Epidermal melanocyte (primary cell): ENCODE measurements around the gene GJB4.
"Not testable (repeated sequence)": the region's sequence is repeated elsewhere in the genome, so short reads cannot be mapped to it uniquely, and the experiment has no call there.

Source experiments
- DNase-seq: peaks from one replicate; pipeline ENCODE4 v3.0.0; 2011; ENCODE audit warnings: low spot score; ENCODE audit not compliant: insufficient read length

GJB4 gene

DNA sequence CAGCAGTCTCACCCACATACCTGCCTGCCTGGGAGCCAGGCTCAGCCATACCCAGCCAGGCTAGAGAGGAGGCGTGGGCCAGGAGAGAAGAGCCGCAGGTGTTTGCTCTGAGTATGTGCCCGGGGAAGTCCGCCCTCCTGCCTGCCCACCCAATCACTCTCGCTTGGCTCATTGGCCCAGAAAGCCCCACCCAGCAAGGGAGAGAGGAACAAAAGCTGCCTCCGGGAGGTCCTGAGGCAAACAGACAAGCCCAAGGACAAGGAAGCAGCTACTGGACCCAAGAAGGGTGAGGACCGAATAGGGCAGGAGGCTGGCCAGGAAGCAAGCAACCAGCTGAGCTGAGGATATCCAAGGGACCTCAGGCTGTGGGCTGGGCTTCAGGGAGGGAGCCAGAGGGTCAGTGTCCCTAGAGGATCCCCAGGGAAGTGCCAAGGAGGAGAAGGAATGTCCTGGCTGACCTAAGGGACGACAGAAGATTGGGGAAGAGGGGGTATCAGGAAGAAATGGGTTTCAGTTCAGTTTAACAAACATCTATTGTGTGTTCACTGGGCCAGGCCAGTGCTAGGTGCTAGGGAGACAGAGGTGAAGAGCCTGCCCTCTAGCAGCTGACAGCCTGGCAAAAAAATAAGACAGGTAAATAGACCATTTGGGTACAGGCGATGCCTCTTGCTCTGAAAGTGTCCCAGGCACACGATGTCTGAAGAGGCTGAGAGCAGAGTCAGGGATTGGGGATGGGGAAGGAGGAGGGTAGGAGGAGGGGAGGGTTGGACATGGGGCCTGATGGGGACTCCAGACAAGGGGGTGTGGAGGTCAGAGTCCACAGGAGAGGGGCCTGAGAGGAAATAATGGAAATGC, at the start of gene GJB4:
Gene GJB4 (plus strand): TSS at position 238 of the 855 bp plus-strand sequence. CDS start 1,515 bp downstream, outside the sequence.
- DNase-seq = no peak

DNA sequence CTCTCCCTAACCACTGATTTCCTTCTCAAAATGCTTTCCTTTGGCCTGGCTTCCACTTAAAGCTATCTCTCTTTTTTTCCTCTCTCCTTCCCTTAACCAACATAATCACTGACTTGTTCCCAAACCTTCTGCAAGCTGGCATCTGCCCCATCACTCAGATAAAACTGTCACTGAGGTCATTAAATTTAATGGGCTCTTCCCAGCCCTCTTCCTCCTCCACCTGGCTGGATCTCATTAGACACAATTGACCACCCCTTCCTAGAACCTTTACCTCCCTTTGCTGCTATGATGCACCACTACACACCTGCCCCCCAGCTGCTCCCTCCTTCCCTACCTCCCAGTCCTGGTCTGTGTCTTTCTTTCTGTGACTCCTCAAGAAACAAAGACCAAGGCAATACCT, 48.7 kb upstream of the GJB4 start:
- DNase-seq = no peak

DNA sequence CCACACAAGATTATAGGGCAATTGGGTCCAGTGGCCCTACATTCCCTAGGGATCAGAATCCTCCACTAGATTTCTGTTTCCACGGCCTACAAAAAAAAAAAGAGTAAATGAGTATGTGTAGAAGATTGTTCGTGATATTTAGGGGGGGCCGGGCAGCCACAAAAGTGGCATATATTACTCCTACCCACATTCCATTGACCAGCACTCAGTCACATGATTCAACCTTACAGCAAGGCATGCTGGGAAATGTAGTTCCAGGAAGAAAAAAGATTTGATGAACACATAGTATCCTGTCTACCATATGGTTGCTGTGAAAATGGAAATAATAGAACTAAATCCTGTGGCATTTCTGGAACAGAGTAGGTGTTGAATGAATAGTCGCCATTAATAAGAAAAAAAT, 48.1 kb upstream of the GJB4 start:
- DNase-seq = no peak

DNA sequence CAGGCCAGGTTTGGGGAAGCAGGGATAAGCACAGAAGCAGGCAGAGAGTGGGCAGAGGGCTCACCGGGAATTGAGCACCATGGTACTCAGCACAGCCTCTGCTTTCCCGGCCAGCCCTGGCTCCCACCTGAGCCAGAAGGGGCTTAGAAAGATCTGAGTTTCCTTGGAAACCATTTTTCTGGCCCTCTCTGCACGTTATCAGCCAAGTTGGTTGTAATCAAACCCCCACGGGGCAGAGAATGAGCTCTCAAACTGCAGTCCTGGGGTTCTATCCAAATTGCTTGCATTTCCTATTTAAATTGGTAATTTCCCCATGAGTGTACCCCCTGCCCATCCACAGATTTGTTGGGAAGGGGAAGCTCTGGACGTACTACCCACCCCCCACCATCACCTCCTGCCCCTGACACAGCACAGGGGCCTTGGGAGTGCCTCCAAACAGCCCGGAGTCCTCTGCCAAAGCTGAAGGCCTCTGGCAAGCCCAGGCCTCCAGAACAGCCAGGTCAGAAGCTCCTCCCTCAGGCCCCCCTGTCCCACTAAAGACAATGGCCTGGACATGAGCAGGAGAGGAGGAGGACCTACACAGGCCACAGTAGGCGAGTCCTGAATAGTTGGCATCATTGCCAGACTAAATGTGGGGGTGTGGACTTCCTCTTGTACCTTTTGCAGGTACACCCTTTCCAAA, 47.4 kb upstream of the GJB4 start:
- DNase-seq = no peak

DNA sequence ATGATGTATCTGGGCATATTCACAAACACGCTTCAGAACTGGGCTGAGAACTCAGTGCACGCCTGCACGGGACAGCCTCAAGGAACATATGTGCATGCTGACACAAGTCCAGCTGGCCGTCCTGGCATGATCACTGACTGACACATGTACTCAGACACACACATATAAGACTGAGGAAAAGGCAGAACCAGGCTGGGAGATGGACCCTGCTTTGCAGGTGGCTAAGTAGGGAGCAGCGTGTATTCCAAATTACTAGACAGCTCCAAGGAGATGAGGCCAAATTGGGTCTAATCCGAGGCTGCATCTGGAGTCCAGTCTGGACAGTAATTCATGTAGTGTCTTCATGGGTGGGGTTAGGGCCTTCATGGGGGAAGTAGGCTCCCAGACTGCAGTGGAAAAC, 46.1 kb upstream of the GJB4 start:
- no peak for DNase-seq

DNA sequence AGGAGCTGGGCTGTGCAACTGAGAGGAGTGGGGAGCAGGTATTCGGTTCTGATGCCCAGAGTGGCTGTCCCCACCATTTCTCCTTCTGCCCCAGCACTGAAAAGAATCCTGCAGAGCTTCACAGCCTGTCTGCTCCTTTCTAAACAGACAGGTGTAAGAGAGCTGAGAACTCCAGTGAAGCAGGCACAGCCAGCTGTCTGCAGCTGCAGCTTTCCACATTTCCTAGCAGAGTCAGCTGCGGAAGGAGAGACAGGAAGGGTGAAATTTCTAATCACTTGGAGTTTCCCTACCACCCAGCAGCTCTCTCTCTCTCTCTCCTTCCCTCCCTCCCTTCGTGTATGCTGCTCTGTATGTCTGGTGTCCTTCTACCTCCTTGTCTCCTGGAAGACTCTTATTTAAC, 45.2 kb upstream of the GJB4 start:
- no peak for DNase-seq

DNA sequence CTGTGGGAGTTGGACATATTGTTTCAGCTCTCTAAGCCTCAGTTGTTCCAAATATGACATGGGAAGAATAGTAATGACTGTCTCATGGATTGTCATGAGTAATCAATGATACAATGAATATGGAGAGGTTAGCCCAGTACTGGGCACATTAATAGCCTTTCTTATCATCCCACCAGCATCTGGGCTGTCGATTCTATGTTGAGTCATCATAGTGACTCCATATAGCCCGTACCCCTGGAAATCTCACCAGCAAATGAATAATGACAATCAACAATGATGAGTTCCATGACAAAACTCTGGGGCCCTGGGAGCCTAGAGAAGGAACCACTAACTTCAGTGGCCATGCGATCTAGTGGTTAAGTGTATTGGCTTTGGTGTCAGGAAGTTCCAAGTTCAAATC, 44.4 kb upstream of the GJB4 start:
- DNase-seq = no peak

DNA sequence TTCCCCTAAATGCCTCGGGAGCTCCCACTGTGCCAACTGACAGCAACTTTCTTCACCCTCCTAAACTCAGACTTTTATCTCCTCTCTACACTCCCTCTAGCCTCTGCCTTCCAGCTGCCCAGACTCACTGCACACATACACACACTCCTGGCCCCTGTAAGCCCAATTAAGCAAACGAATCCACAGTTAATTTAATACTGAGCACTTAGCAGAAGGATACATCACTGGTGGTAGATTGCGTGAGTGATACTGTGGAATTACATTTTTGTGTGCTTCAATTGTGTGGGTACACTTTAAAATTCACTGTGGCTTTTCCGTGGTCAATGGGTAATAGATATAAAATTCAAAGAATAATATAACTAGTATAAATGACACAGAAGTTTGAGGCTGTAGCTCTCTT, 38.3 kb upstream of the GJB4 start:
- no peak for DNase-seq

DNA sequence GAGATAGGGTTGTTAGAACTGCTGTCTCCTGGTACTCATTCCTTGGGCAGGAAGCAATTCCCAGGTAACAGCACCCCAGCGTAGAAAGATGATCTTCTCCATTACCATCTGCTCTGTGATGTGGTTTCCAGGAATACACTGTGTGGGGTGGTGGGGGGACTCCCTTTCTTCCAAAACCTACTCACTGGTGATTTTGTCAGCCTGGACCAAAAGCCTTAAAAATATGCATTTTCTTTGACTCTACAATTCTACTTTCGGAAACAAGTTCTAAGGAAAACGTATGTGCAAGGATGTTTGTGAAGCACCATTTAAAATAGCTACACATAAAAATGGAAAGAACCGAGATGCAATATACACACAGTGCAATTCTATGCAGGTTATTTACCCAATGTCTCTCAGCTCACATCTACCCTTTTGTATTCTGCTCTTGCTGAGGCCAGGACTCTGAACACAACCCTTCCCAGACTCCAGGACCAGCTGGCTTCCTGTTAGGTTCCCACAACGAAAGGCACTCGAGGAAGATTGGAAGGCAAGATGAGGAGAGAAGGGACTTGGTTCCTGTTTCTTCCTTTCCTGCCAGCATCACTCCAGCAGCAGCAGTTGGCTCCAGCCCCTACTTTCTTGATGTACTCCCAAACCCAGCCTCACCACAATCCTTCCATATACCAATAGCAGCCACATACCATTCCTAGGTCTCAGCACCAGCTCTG, 37.7 kb upstream of the GJB4 start:
- no peak for DNase-seq

DNA sequence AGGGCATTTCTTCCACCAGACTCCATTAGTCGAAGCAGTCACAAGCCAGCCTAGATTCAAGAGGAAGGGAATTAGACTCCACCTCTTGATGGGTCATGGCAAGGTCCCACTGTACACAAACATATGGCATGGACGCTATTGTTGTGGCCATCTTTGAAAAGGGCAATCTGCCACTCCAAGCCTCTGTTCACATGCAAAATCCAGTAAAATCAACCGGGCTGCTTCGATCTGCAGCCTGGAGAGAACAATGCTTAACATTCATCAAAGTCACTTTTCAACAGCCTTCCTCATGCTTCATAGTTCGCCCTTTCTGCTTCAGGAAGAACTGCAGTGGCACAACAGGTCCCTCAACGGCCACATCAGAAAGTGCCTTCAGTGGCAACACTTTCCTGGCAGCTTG, 32.7 kb upstream of the GJB4 start:
- DNase-seq = no peak

DNA sequence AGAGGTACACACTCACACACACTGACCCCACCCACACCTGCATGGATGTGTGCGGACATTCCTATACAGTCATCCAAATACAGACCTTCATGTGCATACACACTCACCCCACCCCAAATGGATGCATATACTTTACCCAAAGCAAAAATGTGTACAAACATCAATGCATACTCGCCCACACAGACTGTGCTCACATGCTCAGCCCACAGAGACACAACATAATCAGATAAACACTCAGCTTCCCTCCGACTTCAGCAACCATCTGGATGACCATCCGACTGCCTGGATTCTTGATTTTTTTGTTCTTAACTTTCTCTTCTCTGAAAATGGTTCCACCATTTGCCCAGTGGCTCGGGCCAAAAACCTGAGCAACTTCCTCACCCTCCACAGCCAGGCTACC, 29.1 kb upstream of the GJB4 start:
- no peak for DNase-seq

DNA sequence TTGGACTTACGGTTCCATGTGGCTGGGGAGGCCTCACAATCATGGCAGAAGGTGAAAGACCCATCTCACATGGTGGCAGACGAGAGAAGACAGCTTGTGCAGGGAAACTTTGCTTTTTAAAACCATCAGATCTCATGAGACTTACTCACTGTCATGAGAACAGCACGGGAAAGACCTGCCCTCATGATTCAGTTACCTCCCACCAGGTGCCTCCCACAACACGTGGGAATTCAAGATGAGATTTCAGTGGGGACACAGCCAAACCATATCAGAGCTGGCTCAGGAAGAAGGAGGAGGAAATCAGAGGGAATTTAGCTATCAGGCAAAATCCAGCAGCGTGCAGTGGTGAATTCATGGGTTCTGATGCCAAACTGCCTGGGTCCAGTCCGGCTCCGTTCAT, 26.7 kb upstream of the GJB4 start:
- DNase-seq = not testable (repeated sequence)

DNA sequence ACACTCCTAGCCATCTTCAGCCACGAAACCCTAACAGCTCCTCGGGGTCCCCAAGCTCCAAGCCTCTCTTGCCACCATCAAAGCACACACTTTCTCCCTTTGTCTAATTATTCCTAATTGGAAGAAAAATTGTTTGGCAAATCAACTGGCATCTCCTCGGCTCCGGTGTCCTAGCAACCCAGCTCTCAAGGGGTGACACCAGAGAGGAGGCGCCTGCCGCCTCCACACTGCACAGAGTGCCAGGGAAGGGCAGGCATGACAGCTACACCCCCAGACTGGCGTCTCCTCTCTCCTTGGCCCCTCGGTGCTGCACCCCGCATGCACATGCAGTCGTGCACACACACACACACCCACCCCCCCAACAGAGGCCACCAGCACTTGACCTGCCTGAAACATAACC, 22.8 kb upstream of the GJB4 start:
- DNase-seq = no peak

DNA sequence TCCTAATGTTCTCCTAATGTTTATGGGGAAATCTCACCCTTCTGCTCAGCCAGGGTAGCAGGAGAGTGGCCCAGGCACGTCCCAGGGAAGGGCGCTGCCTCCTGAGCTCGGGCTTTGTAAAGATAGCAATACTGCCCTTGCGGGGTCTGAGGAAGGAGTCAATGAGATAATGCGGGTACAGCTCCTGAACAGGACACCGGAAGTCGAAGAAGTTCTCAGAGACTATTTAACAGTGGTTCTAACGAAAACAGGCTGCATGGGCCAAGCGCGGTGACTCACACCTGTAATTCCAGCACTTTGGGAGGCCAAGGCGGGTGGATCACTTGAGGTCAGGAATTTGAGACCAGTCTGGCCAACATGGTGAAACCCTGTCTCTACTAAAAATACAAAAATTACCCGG, 22.3 kb upstream of the GJB4 start:
- DNase-seq = not testable (repeated sequence)

DNA sequence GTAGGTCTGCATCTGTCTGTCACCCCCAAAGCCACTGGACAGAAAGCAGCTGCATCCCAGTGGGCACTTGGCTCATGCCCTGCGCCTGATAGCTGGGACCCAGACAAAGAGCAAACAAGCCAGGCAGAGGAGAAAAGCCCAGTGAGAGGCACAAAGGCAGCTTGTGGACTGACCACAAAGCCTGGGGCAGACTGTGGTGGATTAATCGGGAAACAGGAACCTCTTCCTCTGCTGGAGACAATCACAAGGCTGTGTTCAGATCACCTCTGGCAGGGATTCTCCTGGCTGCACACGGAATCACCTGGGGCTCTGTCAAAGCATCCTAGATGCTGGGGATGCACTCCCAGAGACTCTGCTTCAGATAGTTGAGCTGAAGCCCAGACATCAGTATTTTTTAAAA, 19.9 kb upstream of the GJB4 start:
- DNase-seq = no peak

DNA sequence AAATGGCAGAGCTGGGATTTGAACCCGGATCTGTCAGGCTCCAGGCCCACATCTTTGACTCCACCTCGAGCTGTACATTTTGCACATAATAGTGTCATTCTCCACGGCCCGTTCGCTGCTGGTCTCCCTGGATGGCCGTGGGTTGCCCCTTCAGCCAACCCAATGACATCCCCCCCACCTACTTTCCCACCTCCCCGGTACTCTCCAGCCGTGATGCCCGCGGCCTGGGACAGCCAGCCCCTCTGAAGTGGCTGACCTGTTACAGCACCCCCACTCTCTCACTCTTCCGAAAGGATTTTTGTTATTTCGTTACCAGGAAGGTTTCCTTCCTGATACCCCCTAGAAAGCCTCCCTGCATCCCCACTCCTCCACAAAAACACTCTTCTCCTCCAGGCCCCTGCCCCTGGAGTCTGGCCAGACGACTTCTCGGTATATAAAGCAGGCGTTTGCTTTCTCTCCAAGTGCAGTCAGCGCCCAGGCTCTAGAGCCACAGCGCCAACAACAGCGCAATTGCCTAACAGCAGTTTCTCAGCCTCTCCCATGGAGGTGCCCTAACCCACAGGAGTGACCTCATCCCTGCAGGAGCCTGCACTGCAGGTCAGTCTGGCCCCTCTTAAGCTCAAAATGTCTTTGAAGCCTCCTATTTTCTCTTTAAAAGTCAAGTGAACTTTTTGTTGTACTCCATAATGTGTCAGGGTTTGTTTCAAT, 19.2 kb upstream of the GJB4 start:
- DNase-seq = no peak

DNA sequence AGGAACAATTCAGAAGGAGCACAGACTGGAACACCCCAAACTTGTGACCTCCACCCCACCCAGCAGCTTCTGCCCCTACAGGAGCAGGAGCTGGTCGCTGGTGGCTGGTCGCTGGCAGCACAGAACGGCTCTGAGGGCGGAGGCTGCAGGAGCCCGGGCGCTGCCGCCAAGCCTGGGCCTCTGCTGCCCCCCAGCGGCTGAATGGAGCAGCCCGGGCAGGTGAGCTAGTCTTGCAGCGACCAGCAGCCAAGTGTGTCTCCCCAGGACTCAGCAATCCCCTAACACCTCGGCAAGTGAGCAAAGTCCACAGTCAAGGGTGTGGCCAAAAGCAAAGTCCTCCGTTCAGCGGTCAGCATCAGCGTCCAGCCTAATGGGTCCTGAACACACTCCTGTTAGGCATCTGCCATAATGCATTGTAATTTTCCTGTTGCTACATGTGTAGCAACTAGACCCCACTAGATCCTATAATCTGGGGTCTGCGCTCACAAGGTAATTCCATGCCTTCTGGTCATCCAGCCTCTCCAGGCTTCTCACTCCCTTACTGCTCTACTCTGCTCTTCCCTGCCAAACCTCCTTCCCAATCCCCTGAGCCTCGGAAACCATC, 16.8 kb upstream of the GJB4 start:
- peak; percentile 76 for DNase-seq

DNA sequence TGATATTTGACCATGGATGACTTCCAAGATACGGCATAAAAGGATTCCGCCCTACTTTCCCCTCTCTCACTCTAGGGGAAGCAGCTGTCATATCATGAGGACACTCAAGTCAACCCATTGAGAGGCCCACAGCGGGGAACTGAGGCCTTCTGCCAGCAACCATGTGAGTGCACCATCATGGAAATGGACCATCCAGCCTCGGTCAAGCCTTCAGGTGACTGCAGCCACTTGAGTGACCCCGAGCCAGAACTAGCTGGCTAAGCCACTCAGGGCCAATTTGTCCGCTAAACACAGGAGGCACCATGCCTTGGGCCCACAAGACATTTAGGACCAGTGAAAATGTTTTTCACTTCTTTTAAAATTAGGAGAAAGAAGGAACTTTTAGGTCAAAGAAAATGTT, 15.8 kb upstream of the GJB4 start:
- DNase-seq = no peak

DNA sequence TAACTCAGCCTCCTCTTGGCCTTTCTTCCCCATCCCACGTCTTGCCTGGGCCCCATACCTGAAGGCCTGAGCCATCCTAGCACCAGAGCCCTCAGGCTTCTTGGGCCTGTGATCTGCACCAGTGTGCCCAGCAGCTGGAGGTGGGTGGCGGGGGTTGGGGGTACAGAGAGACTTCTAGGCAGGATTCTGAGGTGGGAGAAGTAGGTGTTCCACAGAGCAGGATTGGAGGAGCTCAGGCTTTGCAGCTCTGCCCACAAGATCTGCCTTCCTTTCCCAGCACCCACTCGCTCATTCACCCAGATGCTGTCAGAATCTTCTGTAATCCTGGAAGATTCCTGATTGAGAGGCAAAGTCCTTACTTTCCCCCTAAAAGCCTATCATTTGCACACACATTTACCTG, 14.7 kb upstream of the GJB4 start:
- no peak for DNase-seq

DNA sequence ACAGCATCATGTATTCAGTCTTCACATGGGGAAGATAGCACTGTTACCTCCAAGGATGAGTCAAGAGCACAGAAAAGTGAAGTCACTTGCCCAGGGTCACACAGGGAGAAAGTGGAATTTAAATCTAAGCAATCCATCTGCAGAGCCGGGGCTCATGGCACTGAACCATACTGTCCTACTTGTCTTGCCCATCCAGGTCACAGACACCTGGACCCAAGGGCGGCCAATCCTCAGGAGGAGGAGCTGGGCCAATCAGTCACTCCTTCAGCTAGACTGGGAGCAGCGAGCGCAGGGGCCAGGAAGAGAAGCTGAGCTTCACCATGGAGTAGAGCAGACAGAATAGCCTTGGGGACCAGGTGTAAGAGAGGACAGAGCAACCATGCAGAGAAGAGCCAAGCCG, 13.9 kb upstream of the GJB4 start:
- DNase-seq = no peak

DNA sequence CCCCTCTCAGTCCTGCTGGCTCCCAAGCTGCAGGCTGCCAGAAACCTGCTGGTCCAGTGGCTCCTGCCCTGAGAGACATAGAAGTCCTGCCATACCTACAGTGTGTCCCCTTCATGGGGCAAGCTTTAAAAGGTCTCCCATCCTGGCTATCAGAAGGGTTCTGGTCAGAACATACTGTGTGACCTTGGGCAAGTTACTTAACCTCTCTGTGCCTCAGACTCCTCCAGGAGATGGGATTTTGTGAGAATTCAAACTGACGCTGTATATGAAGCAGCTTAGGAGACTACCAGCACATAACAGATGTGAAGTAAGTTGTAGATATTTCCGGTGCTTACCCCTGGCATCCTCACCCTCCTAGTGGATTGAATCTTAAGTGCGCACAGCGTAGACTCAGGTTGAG, 13.4 kb upstream of the GJB4 start:
- DNase-seq = no peak
